ENCODE results near the gene SNRPD2.

GRCh38 chr19:45713141-45713540, 21.4 kb upstream of the SNRPD2 start:
- no peak for TF ChIP-seq CTCF (IDR thresholded peaks at IDR 0.05)
- TF ChIP-seq EZH2 (IDR thresholded peaks at IDR 0.05) = no peak
- TF ChIP-seq EZH2phosphoT487 (IDR thresholded peaks at IDR 0.05) = no peak

All from neural progenitor cell (in vitro differentiated cells).